ENCODE results near the gene TPR.

Gene TPR

DNA sequence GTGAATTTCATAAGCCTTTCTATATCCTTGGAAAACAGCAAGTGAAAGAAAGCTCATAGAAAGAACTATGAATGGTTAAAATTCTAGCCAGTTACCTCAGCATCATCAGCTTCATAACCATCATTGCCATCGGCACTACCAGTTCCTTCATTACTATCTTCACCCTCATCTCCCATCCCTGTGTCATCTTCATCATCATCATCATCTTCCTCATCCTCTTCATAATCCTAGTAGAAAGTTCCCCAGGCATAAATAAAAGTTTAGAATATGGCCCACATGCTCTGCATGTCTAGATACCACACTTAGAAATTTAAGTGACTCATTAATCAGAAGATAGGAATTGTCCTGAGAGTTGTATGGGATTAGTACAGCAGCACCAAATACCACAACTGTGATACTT lies 49.0 kb downstream of the TPR start:
- Histone ChIP-seq H3K27me3 (ENCODE audit: insufficient read depth, low read depth) (no peaks in the 10 kb centered on the region), H3K79me2 (ENCODE audit: insufficient read depth, low read depth) (no peaks in the 10 kb centered on the region), H3K36me3 (ENCODE audit: insufficient read depth) (peaks cover 9% of the 10 kb centered on the region; the same call in 1 of the 2 replicates), H3K9ac (no peak overlapping the region), H2AFZ (ENCODE audit: low read depth) (no peak overlapping the region), H4K20me1 (ENCODE audit: insufficient read depth) (no peaks in the 10 kb centered on the region), H3K27ac (no peak overlapping the region), H3K4me3 (IDR thresholded peaks at IDR 0.05; ENCODE audit: insufficient read depth, low read depth, low read length) (no peak overlapping the region), H3K4me2 (no peak overlapping the region), H3K4me1 (ENCODE audit: low read depth, poor library complexity, severe bottlenecking) (no peaks in the 10 kb centered on the region)
- TF ChIP-seq CTCF (conservative IDR thresholded peaks at IDR 0.05; ENCODE audit: low read depth, low read length), result no peak

DNA sequence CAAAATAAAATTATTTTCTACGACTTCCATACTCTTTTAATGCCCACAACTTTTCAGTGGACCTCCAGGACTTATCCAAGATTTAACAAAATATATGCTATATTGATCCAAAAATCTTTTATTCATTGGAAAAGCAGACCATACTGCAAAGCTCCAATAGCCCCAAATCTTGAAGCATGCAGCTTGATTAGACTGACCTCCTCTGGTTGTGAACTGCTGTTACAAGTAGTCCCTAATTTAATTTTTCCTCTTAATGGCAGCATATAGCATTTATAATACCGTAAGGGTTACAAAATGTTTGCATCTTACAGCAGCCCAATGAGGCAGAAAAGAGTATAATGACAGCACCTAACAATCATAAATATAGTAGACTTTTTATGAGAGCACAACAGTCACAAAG lies 49.8 kb downstream of the TPR start:
- Histone ChIP-seq H4K20me1 (ENCODE audit: insufficient read depth) (no peaks in the 10 kb centered on the region), H3K27me3 (ENCODE audit: insufficient read depth, low read depth) (no peaks in the 10 kb centered on the region), H3K4me2 (no peak overlapping the region), H3K4me3 (IDR thresholded peaks at IDR 0.05; ENCODE audit: insufficient read depth, low read depth, low read length) (no peak overlapping the region), H3K27ac (no peak overlapping the region), H3K79me2 (ENCODE audit: insufficient read depth, low read depth) (no peaks in the 10 kb centered on the region), H3K36me3 (ENCODE audit: insufficient read depth) (peaks cover 12% of the 10 kb centered on the region; the same call in 1 of the 2 replicates), H3K4me1 (ENCODE audit: low read depth, poor library complexity, severe bottlenecking) (no peaks in the 10 kb centered on the region), H2AFZ (ENCODE audit: low read depth) (no peak overlapping the region), H3K9ac (no peak overlapping the region)
- TF ChIP-seq CTCF (conservative IDR thresholded peaks at IDR 0.05; ENCODE audit: low read depth, low read length), result peak; percentile 58

GRCh38 chr1:186323865-186324264 lies 51.2 kb downstream of the TPR start:
- Histone ChIP-seq H3K27me3 (ENCODE audit: insufficient read depth, low read depth) (no peaks in the 10 kb centered on the region), H4K20me1 (ENCODE audit: insufficient read depth) (no peaks in the 10 kb centered on the region), H3K36me3 (ENCODE audit: insufficient read depth) (peaks cover 25% of the 10 kb centered on the region; the same call in 1 of the 2 replicates), H3K4me1 (ENCODE audit: low read depth, poor library complexity, severe bottlenecking) (no peaks in the 10 kb centered on the region), H3K4me3 (IDR thresholded peaks at IDR 0.05; ENCODE audit: insufficient read depth, low read depth, low read length) (no peak overlapping the region), H2AFZ (ENCODE audit: low read depth) (no peak overlapping the region), H3K9ac (no peak overlapping the region), H3K79me2 (ENCODE audit: insufficient read depth, low read depth) (no peaks in the 10 kb centered on the region), H3K4me2 (no peak overlapping the region), H3K27ac (no peak overlapping the region)
- TF ChIP-seq CTCF (conservative IDR thresholded peaks at IDR 0.05; ENCODE audit: low read depth, low read length), result no peak

- H3K27ac ChIP-seq, result no peak overlapping the region
- H3K9ac ChIP-seq, result no peak overlapping the region
- H3K27me3 ChIP-seq (ENCODE audit: insufficient read depth, low read depth), result no peaks in the 10 kb centered on the region
- peaks cover 27% of the 10 kb centered on the region; the same call in 1 of the 2 replicates for H3K36me3 ChIP-seq (ENCODE audit: insufficient read depth)
- no peaks in the 10 kb centered on the region for H3K79me2 ChIP-seq (ENCODE audit: insufficient read depth, low read depth)
- no peak overlapping the region for H2AFZ ChIP-seq (ENCODE audit: low read depth)
- no peak for TF ChIP-seq CTCF (conservative IDR thresholded peaks at IDR 0.05; ENCODE audit: low read depth, low read length)
- no peak overlapping the region for H3K4me3 ChIP-seq (IDR thresholded peaks at IDR 0.05; ENCODE audit: insufficient read depth, low read depth, low read length)
- no peaks in the 10 kb centered on the region for H4K20me1 ChIP-seq (ENCODE audit: insufficient read depth)
- H3K4me1 ChIP-seq (ENCODE audit: low read depth, poor library complexity, severe bottlenecking), result no peaks in the 10 kb centered on the region
- H3K4me2 ChIP-seq, result no peak overlapping the region
These were observed 59.5 kb downstream of the TPR start for GRCh38 chr1:186315570-186315969.
